ENCODE data around the gene TM9SF3.

- TF ChIP-seq EZH2 (IDR thresholded peaks at IDR 0.05; ENCODE audit: borderline replicate concordance, insufficient read depth, low read depth, low read length, poor library complexity, severe bottlenecking), result no peak
- TF ChIP-seq CTCF (IDR thresholded peaks at IDR 0.05), result no peak
Observed at GRCh38 chr10:96598846-96599245, 12.0 kb upstream of the TM9SF3 start.
